ENCODE results near the gene ABLIM1.
A peak's percentile ranks its signal among the peaks of the same experiment; 100 is the strongest.

The ABLIM1 gene

DNA sequence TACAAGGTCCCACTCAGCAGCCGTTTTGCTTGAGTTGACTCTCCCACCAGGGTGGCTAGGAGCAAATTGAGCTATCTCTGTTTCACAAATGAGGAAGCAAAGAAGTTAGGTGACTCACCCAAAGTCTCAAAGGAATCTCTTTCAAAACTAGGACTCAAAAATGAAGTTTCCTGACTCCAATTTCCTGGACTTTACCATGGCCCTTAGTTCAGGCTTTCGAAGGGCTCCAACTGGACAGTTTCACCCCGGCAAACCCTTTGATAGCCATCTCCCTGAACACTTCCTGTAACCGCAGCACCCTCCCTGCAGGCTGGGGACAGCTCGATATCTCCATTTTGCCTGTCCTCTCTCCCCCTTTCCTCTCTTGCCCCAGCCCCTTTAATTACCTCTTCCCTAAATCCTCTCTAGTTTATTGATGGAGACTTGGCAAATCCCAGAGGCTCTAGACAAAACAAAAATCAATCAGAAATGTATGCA, 249.1 kb downstream of the ABLIM1 start:
- H3K4me3 ChIP-seq (ENCODE audit: low read length): no peak overlapping the region
- no peak for DNase-seq (ENCODE audit: low read depth, low spot score)

DNA sequence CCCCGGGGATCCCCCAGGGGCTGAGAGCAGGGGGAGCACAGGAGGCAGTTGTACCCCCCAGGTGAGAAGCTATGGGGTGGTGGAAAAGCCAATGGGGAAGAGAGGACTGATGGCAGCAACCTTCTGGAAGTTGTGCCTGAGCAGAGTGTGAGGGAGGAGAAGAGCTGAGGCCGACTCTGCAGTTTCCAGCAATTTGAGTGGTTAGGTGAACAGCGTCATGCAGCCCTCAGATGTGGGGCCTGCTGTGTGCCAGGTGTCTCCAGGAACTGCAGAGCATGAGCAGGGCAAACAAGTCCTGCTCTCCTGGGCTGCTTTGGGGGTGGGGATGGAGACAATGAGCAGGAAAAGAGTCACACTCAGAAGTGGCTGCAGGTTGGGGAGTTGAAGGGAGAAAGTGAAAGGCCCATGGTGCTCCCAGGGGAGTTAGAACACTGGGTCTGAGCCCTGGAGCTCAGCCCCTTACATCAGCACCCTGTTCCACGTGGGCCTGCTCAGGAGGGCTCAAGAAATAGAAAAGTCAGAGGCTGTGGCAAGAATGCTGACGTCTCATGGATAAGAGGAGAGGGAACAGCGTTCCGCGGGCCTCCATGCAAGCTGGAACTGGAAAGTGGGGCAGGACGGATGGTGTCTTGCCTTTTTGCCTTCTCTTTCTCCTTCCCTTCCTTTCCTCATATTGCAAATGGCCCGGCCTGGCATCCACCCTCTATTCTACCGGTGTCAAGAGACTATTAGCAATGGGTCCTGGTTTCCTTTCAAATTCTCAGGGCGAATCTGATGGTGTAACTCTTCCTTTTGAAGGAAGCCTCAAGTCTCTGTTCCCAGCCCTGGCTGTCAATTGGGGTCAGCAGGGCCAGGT, 249.7 kb downstream of the ABLIM1 start:
- DNase-seq (ENCODE audit: low read depth, low spot score): peak; percentile 39
- H3K4me3 ChIP-seq (ENCODE audit: low read length): no peak overlapping the region

DNA sequence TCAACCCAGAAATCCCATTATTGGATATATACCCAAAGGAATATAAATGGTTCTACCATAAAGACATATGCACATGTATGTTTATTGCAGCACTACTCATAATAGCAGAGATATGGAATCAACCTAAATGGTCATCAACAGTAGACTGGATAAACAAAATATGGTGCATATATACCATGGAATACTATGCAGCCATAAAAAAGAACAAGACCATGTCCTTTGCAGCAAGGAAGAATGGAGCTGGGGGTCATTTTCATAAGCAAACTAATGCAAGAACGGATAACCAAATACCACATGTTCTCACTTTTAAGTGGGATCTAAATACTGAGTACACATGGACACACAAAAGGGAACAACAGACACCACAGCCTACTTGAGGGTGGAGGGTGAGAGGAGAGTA, 251.6 kb downstream of the ABLIM1 start:
- DNase-seq (ENCODE audit: low read depth, low spot score): no peak
- no peak overlapping the region for H3K4me3 ChIP-seq (ENCODE audit: low read length)

DNA sequence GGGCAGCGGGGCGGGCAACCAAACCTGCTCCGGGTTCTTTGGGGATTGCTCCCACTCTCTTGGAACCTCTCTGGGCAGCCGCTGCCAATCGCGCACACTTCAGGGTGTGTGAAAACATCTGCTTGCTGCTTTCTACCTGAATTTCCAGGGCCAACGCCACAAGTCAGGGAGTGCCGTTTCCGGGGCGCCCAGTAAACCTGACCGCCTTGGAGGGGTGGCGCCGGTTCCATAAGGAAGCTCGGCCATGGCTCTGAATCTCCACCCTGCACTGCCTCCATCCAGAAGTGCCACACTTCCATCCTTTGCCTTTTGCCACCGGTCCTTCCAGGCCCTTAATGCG, 253.1 kb downstream of the ABLIM1 start:
- no peak overlapping the region for H3K4me3 ChIP-seq (ENCODE audit: low read length)

DNA sequence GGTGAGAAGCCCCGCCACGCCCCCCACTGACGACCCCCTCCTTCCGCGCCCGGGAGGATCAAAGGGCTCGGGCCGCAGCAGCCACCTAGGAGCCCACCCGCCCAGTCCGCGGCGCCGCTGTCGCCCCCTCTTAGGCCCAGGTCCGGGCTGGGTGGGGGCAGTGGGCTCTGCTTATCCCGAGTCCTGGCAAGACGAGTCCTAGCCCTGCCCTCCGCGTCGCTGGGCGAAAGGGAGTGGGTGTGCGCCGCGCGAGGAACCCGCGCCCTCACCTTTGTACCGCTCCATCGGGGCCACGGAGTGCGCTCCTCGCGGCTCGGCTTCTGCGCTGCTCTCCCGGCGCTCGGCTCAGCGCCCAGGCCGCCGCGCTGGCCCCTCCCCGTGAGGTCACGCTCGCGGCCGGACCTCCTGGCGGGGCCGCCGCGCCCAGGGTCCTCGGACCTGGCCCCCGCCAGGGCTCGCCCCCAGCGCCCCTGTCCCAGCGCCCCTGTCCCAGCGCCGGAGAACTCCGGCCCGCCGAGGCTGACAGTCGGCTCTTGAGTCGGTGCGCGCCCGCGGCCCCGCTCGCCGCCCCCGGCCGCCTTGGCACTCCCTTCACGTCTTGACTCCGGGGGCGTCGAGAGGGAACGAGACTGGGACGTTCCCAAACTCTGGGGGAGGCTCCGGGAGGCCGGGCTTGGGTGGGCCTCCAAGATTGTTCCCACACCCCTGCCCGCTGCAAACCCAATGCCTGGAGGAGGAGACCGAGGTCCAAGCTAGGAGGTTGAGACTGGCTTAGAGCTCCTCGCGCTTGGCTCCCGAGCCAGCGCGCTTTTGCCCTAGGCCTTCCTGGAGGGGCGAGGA, 253.7 kb downstream of the ABLIM1 start, which contains the start of gene AFAP1L2:
TSS of gene AFAP1L2 (minus strand) at position 332 of the 840 bp plus-strand sequence. CDS start at position 285, 47 bp downstream.
- H3K4me3 ChIP-seq (ENCODE audit: low read length): no peak within 1 kb of the TSS
- DNase-seq (ENCODE audit: low read depth, low spot score): no peak

More for the DNA sequence above, 253.1 kb downstream of the ABLIM1 start:
- no peak for DNase-seq (ENCODE audit: low read depth, low spot score)

DNA sequence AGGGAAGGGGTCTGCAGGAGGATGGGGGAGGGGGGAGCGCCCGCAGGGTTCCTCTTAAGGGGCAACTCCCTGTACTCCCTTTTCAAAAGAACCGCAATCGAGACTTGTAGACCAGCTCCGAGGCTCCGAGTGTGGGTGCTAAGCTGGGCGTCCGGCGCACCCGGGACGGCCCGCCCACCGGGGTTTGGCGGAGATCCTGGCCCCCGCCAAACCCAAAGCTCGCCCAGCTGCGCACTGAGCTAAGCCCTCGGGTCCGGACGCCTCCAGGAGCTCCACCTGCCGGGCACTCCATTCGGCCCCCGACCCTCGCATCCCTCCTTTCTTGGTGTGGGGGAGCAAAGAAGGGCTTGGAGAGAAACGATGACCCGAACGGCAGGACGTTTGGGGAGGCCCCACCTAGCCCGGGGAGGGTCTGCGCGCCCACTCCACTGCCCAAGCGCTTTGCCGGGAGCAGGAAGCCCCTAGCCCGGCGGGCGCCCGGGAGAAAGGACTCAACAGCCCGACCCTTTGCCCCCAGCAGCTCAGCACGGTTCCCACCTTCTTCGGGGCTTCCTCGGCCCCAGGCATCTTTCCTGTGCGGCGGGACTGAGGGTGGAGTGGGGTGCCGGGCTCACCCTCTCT, 254.4 kb downstream of the ABLIM1 start:
- DNase-seq (ENCODE audit: low read depth, low spot score): no peak
- no peak overlapping the region for H3K4me3 ChIP-seq (ENCODE audit: low read length)

DNA sequence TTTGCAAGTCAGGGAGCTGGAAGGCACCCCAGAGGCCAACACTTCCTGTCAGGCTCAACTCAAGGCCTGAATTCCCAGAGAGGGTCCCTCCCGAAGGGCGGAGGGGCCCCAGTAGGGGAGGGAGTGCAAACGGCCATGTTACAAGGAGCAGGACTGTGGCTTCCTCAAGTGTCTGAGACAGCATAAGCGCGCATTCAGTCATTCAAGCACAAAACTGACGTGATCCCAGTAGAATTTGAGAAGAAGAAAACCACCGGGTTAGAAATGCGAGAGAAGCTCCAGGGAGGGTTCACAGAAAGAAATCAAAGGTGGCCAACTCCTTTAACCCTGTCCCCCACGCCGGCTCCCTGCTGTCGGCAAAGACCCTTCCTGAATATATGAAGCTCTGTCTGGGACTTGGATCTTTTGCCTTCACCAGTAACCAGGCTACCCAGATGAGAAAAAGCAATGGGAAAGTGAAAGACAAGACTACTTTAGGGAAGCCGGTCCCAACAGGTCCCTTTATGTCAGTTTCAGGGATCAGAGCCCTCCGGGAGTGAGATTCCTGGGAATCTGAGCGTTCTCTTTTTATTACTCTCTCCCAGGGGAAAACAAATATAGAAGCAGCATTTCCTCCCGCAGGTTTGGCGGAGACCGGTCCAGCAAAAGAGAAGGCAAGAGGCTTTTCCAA, 255.1 kb downstream of the ABLIM1 start:
- no peak overlapping the region for H3K4me3 ChIP-seq (ENCODE audit: low read length)
- DNase-seq (ENCODE audit: low read depth, low spot score): no peak

DNA sequence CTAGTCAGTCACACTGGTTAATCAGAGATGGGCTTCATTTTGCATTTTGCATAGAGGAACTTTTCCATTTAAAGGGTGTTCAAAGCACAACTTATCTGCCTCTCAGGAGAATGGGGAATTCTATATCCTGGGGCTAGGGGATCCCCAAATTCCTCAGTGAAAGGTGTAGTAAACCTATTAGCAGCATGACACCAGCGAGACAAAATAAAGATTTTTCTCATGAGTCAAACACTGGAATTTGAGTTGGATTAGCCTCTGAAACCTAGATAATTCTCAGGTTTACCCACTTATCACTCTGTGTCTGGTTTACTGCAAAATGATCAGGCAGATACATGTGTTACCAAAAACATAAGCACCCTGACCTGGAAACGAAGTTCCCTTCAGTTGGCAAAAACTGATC, 255.8 kb downstream of the ABLIM1 start:
- DNase-seq (ENCODE audit: low read depth, low spot score): no peak
- no peak overlapping the region for H3K4me3 ChIP-seq (ENCODE audit: low read length)

DNA sequence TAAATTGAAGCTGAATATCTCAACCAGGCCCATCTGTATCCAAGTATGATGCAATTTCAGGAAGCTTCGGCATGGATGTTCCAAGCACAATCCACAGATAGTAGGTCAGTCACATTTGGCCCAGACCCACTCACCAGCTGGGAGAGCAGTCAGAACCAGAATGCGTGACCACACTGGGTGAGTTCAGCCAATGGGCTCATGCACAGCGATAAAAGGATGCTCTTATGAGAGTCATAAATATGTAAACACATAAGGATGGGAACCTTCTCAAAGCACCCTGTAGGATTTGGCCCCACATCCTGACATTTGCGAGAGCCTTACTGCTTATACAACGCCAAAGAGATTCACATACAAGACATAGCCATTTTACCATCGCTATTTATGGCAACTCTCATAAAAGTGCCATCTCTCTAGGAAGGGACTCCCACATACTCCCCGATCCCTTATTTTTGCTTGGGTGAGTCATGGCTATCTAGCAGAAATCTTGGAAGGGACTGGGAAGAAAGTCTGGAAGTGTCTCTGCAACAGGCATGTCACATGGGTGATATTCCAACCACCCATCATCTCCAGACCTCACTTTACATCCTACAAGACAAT, 256.8 kb downstream of the ABLIM1 start:
- no peak overlapping the region for H3K4me3 ChIP-seq (ENCODE audit: low read length)
- no peak for DNase-seq (ENCODE audit: low read depth, low spot score)

DNA sequence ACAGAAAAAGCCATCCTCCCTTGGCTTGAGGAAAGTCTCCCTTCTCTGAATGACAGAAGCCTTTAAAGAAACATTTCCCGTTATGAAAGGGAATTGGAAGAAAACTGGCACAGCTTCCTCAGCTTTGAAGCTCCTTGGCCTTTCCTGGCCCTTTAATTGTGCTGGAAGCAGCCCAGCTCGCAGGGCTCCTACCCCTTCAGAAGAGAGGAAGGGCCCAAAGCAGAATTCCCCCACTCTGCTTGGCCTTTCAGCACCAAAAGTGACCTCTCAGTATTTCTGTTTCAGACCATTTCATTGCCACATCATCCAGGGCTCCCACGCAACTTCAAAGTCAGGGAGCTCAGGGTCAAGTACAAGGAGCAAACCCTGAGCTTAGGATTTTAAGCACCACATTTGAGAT, 258.0 kb downstream of the ABLIM1 start:
- DNase-seq (ENCODE audit: low read depth, low spot score): no peak

DNA sequence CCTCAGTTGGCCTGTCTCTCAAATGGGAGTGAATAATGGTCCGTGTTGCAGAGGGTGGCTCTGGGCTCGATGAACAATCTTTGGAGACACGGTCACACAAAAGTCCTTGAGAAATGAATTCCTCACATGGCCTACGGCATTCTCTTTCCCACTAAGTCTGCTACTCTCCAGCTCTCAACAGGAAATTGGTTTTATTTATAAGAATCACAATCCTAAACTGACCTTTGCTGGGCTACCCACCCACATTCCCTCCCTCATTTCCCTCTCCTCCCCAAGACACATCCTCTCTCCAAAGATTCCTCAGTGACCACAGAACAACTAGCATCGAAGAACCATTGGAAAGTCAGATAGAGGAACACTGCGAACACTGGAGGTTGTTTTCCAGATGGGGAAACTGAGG, 258.5 kb downstream of the ABLIM1 start:
- no peak for DNase-seq (ENCODE audit: low read depth, low spot score)
- H3K4me3 ChIP-seq (ENCODE audit: low read length): no peak overlapping the region

More for the DNA sequence above, 258.0 kb downstream of the ABLIM1 start:
- no peak overlapping the region for H3K4me3 ChIP-seq (ENCODE audit: low read length)

DNA sequence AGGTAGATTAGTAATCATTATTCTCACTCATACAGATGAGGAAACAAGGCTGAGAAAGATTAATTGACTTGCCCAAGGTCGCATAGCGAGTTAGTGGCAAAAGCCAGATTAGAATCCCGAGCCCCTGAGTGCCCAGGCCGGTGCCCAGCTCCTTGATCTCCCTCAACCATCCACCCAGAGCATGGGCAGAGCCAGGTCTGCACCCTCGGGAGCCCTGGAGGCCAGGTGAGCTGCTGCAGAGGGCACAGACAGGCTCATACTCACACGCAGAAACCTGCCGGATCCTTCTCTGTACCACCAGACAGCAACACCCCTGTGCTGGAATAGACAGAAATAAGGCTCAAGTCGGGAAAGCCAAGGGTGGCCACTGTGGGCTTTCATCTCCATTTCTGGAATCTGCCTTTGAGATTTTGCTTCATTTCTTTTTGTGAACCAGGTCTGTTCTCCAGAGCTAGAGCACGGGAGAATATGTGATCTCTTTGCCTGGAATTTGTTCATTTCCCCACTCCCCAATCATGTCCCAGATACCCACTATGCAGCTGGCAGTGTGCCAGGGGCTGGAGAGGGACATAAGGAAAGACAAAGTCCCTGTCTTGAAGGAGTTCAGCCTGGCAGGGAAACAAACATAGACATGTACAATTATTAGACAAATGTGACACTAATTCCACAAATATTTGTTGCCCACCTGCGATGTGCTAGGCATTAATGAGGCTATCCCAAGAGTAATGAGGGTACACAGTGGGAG, 259.3 kb downstream of the ABLIM1 start:
- no peak overlapping the region for H3K4me3 ChIP-seq (ENCODE audit: low read length)
- no peak for DNase-seq (ENCODE audit: low read depth, low spot score)

DNA sequence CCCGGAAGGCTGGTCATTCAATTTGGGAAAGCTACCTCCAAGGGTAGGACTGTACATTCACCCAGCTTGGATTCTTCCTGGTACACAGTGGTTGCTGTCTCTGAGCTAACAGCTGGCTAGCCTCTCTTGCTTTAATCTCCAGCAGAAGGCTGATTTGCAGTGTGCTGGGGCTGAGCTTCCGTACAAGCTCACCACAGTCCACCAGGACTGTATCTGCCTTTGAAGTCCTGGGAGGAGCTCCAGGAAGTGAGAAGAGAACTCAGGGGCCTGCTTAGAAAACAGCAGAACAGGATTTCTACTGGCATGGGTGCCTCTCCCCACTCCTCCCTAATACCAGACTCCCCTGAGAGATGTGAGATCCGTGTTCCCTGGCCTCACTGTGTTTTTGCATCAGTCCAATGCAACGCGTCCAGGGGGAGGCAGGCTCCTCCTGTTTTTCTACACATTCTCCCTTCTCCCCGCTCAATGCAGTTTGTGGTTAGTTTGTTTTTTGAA, 260.4 kb downstream of the ABLIM1 start:
- no peak overlapping the region for H3K4me3 ChIP-seq (ENCODE audit: low read length)

DNA sequence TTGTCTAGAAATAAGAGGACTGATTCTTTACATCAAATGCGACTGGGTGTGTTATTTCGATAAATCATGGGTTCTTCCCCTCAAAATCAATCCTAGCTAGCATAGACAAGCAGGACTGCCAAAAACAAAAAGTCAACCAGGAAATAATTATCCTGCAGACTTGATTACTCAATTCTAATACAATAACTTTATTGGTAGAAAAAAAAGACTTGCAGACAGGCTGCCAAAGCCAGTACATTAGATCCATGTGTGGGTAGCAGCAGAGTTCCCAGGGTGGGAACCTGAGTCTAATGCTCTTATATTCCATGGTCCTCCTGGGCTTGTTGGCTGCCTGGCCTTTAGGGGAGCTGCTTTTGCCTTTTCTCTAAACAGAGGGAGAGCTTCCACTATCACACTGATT, 261.6 kb downstream of the ABLIM1 start:
- no peak for DNase-seq (ENCODE audit: low read depth, low spot score)
- H3K4me3 ChIP-seq (ENCODE audit: low read length): no peak overlapping the region

More for the DNA sequence above, 260.4 kb downstream of the ABLIM1 start:
- peak; percentile 62 for DNase-seq (ENCODE audit: low read depth, low spot score)

DNA sequence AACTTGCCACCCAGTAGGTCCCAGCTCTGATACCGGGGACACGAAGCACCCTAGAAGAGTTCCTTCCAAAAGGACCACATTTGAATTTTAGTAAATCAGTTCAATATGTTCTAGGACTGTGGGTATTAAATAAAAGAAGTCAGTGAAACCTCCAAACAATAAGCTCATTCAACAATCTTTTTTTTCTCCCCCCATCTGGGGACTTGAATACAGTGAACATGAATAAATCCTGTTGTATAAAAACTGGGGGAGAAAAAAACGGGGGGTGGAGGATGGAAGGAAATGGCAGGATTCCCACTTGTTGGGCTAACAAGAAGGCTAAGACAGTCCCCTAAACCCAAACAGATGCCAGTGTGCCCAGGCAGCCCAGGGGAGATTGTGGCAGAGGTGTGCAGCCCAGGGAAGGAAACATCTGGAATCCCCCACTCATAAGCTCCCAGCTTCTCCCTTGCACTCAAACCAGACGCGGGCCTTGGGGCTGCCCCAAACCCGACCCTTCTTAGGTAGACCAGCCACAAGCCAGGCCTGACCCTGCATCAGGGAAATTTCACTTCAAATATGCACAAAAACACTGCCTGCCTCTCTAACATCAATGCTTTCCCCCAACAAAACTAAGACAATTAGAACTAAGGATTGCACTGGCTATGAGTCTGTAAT, 262.6 kb downstream of the ABLIM1 start:
- H3K4me3 ChIP-seq (ENCODE audit: low read length): no peak overlapping the region
- no peak for DNase-seq (ENCODE audit: low read depth, low spot score)

DNA sequence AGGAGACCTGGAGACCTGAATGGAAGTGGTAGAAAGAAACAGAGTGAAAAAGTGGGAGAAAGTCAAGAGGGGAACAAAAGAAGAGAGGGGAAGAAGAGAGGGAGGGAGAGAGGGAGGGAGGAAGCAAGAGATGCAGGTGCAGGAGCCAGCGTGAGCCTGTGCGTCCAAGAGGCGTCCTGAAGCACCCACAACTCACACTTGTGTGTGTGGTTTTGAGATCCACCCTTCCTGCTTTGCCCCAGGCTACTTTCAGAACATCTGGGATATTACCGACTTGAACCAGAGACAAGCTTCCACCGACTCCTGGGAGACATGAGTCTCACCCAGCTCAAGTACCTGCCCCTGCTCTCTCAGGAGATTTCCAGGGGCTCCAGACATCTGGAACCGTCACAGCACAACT, 263.5 kb downstream of the ABLIM1 start:
- DNase-seq (ENCODE audit: low read depth, low spot score): peak; percentile 41
- H3K4me3 ChIP-seq (ENCODE audit: low read length): no peak overlapping the region

DNA sequence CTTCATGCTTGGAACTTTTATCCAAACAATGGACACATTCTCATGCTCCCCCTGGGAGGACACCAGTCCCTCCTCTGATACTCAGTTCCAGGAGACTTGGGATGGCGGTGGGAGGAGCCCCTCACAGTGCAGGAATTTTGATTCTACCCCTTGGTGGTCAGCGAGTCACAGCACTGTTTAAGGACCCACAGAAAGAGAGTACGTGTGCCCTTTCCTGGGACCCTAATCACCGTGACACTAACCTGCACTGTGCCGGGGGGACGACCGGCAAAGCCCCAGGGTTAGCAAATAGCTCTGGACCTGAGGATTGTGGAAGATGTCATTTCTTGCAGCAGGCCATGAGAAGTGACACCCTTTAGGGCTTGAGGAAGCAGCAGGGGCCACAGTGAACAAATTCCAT, 264.2 kb downstream of the ABLIM1 start:
- no peak for DNase-seq (ENCODE audit: low read depth, low spot score)
- H3K4me3 ChIP-seq (ENCODE audit: low read length): no peak overlapping the region

Measured in Jurkat, Clone E6-1 (cell line).